Right cardiac atrium (tissue), 5 donors: ENCODE measurements around the gene METTL27. TPM values are rescaled to one million over a fixed set of nuclear protein-coding genes. Genes with fewer than 3 reads are reported as not detected.
"Not testable (repeated sequence)": the region's sequence is repeated elsewhere in the genome, so short reads cannot be mapped to it uniquely, and the experiment has no call there.

Experiments used
- ATAC-seq, 2 donors: fragments of 200-7000 bp; cut with Tn5 transposase; one replicate each; pipeline versions ENCODE4 v1.8.0 to v1.9.1; 2020; ENCODE audit warnings: moderate library complexity in 2 of 2, mild to moderate bottlenecking in 1 of 2
- DNase-seq, 3 donors: peaks; one replicate each; pipeline ENCODE4 v3.0.0-alpha.2; 2020
- H3K27ac ChIP-seq: one replicate; pipeline ENCODE4 v1.5.1; 2013; ENCODE audit warnings: mild to moderate bottlenecking, low read length, control low read depth, moderate library complexity
- H3K27me3 ChIP-seq: one replicate; pipeline ENCODE4 v1.6.1; 2013; ENCODE audit not compliant: control insufficient read depth, insufficient read depth
- H3K4me1 ChIP-seq: one replicate; pipeline ENCODE4 v1.6.1; 2013; ENCODE audit warnings: low read length; ENCODE audit not compliant: control insufficient read depth, insufficient read depth
- H3K4me3 ChIP-seq: one replicate; pipeline ENCODE4 v1.5.1; 2013; ENCODE audit warnings: low read length, control low read depth
- H3K9me3 ChIP-seq: one replicate; pipeline ENCODE4 v1.6.1; 2013; ENCODE audit warnings: low read length; ENCODE audit not compliant: control insufficient read depth
- WGBS: extraction: QIAGEN DNeasy Blood & Tissue Kit; methylation state at CpG from one replicate; pipeline ENCODE4 v1.1.7; 2013; 5-methylcytosine and 5-hydroxymethylcytosine counted together
- intact Hi-C, 4 donors: fragments of 100-400 bp; cut with DNase I; formaldehyde crosslinking; loops; one replicate each; pipeline versions ENCODE4 v1.11.0 to v1.14.0; 2022 to 2023
- polyA plus RNA-seq: library from polyadenylated mRNA; stranded (reverse); fragments of 200-250 nt; gene quantifications from one replicate; pipeline ENCODE4 v1.2.3, GENCODE V29; 2013
- total RNA-seq, 4 donors: library from RNA; stranded (reverse); fragmentation: NEBNext Ultra II Directional; extraction: Animal tissue kit (Norgen Biotek cat#: 25700); gene quantifications; one replicate each; pipeline ENCODE4 v1.2.1, GENCODE V29; 2021
- donor health status: healthy with polysubstance abuse.
- donor health status: DM: no; HTN: yes; CAD: no.
- donor health status: DM: no; HTN: no; CAD: no.
- donor health status: DM: no; HTN: yes; CAD: no; lungs with severe emphysema.
- donor health status: DM: yes; HTN: yes; CAD: no.

METTL27 gene
- total and polyA plus RNA-seq, 5 donors = 0.38 to 0.64 (median 0.51) TPM; not detected in 1

GRCh38 chr7:73787786-73788048 lies 54.6 kb downstream of the METTL27 start:
- H3K4me3 ChIP-seq, intact Hi-C loops, H3K9me3 ChIP-seq, H3K4me1 ChIP-seq, H3K27me3 ChIP-seq, ATAC-seq, H3K27ac ChIP-seq, DNase-seq: not testable (repeated sequence)
- WGBS = 89% methylated on average over 1 of the region's 1 CpG

- H3K27ac ChIP-seq = no peak overlapping the region
- no peak overlapping the region for H3K4me3 ChIP-seq
- no peaks in the 10 kb centered on the region for H3K4me1 ChIP-seq
- no peaks in the 10 kb centered on the region for H3K27me3 ChIP-seq
- H3K9me3 ChIP-seq = no peaks in the 10 kb centered on the region
- no peak for DNase-seq
- intact Hi-C loops = no loop called here
- no peak for ATAC-seq
- WGBS = 76% methylated on average over 1 of the region's 1 CpG
Measured at GRCh38 chr7:73786588-73786987, 55.7 kb downstream of the METTL27 start.

Other genes with a start within 250 kb of the METTL27 start
- gene MLXIPL, start 218.0 kb downstream of the METTL27 start, total RNA-seq = 1 to 10 TPM; 3.2 to 5.9 (median 3.6) TPM
- gene MLXIPL, start 218.0 kb downstream of the METTL27 start, polyA plus RNA-seq = 14.8 TPM
- gene VPS37D, start 174.7 kb downstream of the METTL27 start, total RNA-seq = 1 to 10 TPM; 1.6 to 2.5 (median 2.1) TPM
- gene VPS37D, start 174.7 kb downstream of the METTL27 start, polyA plus RNA-seq = 2.2 TPM
- 10 to 100 TPM; 14.5 to 21.1 (median 17.6) TPM for gene DNAJC30, start 159.1 kb downstream of the METTL27 start, total RNA-seq
- gene DNAJC30, start 159.1 kb downstream of the METTL27 start, polyA plus RNA-seq = 20.1 TPM
- gene BUD23, start 158.9 kb downstream of the METTL27 start, total RNA-seq = 10 to 100 TPM; 53.0 to 72.0 (median 58.9) TPM
- 97.5 TPM for gene BUD23, start 158.9 kb downstream of the METTL27 start, polyA plus RNA-seq
- gene STX1A, start 122.8 kb downstream of the METTL27 start, total RNA-seq = 1 to 10 TPM; 1.7 to 3.1 (median 2.3) TPM
- 1.8 TPM for gene STX1A, start 122.8 kb downstream of the METTL27 start, polyA plus RNA-seq
- 10 to 100 TPM; 21.1 to 28.7 (median 23.9) TPM for gene ABHD11, start 103.7 kb downstream of the METTL27 start, total RNA-seq
- 31.2 TPM for gene ABHD11, start 103.7 kb downstream of the METTL27 start, polyA plus RNA-seq
- not detected for gene CLDN3, start 72.2 kb downstream of the METTL27 start, total RNA-seq
- not detected for gene CLDN3, start 72.2 kb downstream of the METTL27 start, polyA plus RNA-seq
- gene CLDN4, start 11.5 kb downstream of the METTL27 start, total RNA-seq = under 1 TPM in 3 of 4 donors, not detected in 1; 0.09 to 0.23 (median 0.14) TPM
- gene CLDN4, start 11.5 kb downstream of the METTL27 start, polyA plus RNA-seq = not detected
- gene TMEM270, start 18.6 kb upstream of the METTL27 start, total RNA-seq = not detected
- gene TMEM270, start 18.6 kb upstream of the METTL27 start, polyA plus RNA-seq = not detected
- gene ELN, start 185.7 kb upstream of the METTL27 start, total RNA-seq = 100 to 1,000 TPM in 3 of 4 donors, 10 to 100 TPM in 1; 100.0 to 323 (median 120) TPM
- gene ELN, start 185.7 kb upstream of the METTL27 start, polyA plus RNA-seq = 73.4 TPM
- 10 to 100 TPM; 10.4 to 13.5 (median 11.9) TPM for gene LIMK1, start 241.3 kb upstream of the METTL27 start, total RNA-seq
- 7.6 TPM for gene LIMK1, start 241.3 kb upstream of the METTL27 start, polyA plus RNA-seq